CD4-positive, alpha-beta T cell treated with Interleukin-2 at 100 ng/mL for 4 hours (primary cell): ENCODE results near the gene RAET1G.

Experiments used
- DNase-seq: peaks from one replicate; pipeline ENCODE4 v3.0.0-alpha.2; 2020; ENCODE audit warnings: low spot score

The RAET1G gene

GRCh38 chr6:149867876-149868640, 54.9 kb downstream of the RAET1G start:
- no peak for DNase-seq
